Hematopoietic multipotent progenitor cell (in vitro differentiated cells): Measurements from ENCODE around the gene CRY1. TPM values are rescaled to one million over a fixed set of nuclear protein-coding genes. Genes with fewer than 3 reads are reported as not detected.
"Not testable (repeated sequence)": the region's sequence is repeated elsewhere in the genome, so short reads cannot be mapped to it uniquely, and the experiment has no call there.

Experiments
- DNase-seq, 3 donors: peaks; one replicate each; pipeline ENCODE4 v3.0.0-alpha.2; 2011 to 2015; ENCODE audit warnings: low read depth in 2 of 3, low spot score in 2 of 3
- total RNA-seq: library from RNA; depleted of rRNA; stranded (reverse); fragments of >200 nt; gene quantifications from one replicate; pipeline ENCODE4 v1.2.3, GENCODE V29; 2012

CRY1 gene
- total RNA-seq, 1 donor = 14.3 TPM

DNA sequence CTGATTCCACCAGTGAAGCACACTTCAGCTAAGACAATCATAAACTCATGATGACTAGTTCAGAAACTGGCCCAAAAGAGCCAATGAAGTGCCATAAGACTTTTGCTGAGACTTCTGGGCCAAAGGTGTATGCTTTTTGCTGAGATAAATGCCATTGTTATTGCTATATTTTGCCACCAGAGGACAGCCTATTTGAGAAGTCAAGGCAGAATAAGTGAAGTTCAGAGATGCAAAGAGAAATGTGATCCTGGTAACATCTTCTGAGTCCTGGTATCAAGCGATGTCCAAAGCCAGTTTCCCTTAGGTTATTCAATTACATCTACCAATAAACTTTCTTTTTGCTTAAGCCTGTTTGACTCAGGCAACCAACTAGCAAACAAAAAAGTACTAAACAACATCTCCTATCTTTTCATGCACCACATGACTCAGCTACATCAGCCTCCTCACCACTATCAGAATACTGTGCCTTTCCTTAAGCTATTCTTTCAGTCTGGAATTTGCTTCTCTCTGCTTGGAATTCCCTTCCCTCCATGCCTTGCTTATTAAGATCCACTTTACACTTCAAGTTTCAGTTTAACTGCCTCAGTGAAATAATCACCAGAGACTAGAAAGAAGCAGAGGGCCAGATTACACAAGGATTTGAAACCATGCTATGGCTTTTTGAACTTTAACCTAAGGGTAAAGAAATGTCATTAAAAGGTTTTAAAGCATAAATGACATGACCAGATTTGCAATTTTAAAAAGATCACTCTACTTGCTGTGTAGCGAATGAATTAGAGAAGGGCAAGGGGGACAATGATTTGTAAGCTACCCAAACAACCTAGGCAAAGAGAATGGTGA lies 14.0 kb downstream of the CRY1 start:
- peak in 2 of 3 donors; percentile 13 to 45 for DNase-seq

DNA sequence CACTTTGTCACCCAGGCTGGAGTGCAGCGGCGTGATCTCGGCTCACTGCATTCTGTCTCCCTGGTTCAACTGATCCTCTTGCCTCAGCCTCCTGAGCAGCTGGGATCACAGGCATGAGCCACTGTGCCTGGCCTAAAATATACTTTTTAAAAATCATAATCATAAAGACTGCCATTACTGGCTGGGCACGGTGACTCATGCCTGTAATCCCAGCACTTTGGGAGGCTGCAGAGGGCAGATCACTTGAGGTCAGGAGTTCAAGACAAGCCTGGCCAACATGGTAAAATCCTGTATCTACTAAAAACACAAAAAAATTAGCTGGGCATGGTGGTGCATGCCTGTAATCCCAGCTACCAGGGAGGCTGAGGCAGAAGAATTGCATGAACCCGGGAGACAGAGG lies 20.1 kb downstream of the CRY1 start:
- not testable (repeated sequence) for DNase-seq

- DNase-seq = no peak
Measured at GRCh38 chr12:107066691-107067090, 26.7 kb downstream of the CRY1 start.

DNA sequence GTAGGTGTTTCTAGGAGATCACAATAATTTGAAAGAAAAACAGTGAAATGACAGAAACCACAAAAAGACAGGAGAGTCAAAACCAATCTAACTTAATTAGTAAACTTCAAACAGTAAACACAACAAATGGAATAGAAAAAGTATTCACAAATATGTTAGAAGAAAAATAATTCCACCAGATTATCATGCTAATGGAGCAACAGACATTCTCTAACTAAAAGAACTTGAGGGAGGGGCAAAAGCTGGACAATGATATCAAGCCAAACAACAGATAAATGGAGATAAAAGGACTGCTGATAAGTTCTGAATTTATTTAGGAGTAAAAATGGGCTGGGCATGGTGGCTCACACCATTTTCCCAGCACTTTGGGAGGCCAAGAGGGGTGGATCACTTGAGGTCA lies 28.7 kb downstream of the CRY1 start:
- DNase-seq = no peak

DNA sequence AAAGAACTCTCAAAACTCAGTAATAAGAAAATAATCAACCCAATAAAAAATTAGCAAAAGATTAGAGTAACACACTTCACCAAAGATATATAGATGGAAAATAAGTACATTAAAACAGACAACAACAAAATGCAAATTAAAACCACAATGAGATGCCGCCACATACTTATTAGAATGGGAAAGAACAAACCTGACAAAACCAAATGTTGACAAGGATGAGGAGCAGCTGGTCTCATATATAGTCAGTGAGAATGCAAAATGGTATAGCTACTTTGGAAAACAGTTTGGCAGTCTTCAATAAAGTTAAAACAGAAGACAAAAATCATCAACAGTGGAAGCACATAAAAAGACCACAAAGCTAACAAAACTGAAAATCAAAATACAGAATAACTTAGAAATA lies 29.1 kb downstream of the CRY1 start:
- DNase-seq = no peak

DNA sequence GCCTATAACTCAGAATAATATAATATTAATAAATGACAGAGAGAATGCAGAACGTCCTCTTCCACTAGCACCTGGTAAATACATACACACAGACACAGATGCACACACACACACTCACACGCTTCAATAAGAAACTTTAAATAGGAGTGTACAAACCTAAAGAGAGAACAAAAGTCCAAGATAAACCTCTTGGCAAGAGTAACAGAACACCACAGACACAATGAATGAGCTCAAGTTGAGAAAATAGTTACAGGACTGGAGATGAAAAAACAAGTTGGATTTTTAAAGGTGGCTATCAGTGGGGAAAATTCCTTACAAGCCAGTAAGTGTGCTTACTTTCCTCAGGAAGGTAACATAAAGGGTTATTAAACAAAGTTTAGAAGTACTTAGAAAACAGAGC lies 35.2 kb downstream of the CRY1 start:
- DNase-seq = no peak

DNA sequence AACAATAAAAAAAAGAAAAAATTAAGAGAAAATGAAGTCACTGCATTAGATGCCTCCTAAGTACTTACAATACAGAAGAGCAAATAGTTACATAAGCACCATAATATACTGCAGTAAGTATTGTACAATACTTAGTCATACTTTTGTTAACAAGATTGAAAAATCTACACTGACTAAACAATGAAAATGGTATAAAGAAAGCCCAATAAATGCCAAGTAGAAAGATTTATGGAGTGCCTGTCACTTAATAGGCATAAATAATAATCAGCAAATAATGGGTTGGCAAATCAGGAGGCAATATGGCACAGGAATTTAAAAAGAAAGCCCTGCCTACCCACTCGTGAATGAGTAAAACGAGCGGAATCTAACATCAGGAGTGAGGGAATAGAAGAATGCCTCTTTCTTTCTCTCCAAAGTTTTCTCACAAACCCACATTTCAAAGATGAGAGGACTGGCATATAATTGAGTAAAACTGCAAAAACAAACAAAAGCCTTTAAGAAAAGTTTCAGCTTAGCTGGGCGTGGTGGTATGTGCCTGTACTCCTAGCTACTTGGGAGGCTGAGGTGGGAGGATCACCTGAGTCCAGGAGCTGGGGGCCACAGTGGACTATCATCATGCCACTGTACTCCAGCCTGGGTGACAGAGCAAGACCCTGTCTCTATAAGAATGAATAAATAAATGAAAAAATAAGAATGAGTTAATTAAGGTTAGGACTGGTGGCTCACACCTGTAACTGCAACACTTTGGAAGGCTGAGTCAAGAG lies 36.1 kb downstream of the CRY1 start:
- DNase-seq = no peak

DNA sequence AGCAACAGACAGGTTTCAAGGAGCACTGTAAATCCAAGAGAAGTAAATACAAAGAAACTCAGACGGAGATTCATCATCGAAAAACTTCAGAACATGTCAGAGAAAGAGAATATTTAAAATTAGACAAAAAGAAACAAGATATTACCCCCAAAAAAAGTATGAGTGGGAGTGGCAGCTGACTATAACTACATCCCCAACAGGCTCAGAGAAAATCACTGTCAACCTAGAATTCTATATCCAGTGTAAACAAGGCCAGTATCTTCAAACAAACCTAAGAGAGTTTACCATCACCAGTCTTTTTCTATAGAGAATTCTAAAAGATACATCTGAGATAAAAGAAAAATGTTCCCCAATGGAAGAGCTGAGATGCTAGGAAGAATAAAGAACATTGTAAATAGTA lies 39.6 kb downstream of the CRY1 start:
- DNase-seq = no peak

DNA sequence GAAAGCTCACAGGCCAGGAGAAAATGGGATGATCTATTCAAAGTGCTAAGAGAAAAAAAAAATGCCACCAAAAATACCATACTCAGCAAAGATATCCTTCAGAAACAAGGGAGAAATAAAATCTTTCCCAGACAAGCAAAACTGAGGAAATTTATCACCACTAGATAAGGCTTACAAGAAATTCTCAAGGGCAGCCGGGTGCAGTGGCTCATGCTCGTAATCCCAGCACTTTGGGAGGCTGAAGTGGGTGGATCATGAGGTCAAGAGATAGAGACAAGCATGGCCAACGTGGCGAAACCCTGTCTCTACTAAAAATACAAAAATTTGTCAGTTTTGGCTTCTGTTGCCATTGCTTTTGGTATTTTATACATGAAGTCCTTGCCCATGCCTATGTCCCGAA lies 48.2 kb downstream of the CRY1 start:
- DNase-seq = no peak

DNA sequence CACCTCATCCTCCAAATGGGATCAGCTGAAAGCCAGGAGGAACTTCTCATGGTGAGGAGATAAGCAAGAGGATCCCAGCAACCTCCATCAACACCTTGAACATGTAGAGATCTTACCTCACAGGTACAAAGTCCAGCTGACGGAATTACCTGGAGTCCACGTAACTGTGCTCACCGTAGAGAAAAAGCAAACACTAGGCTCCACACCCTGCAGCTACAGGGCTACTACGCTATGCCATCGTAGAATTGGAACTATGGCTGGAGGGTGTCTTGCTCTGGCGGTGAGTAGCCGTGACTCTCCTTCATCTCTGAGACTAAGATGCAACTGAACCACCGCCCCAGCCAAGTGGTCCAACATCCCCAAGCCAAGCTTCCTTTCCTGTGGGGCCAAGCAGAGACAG lies 50.5 kb downstream of the CRY1 start:
- no peak for DNase-seq

- no peak for DNase-seq
Measured at GRCh38 chr12:107035733-107036132, 57.6 kb downstream of the CRY1 start.

DNA sequence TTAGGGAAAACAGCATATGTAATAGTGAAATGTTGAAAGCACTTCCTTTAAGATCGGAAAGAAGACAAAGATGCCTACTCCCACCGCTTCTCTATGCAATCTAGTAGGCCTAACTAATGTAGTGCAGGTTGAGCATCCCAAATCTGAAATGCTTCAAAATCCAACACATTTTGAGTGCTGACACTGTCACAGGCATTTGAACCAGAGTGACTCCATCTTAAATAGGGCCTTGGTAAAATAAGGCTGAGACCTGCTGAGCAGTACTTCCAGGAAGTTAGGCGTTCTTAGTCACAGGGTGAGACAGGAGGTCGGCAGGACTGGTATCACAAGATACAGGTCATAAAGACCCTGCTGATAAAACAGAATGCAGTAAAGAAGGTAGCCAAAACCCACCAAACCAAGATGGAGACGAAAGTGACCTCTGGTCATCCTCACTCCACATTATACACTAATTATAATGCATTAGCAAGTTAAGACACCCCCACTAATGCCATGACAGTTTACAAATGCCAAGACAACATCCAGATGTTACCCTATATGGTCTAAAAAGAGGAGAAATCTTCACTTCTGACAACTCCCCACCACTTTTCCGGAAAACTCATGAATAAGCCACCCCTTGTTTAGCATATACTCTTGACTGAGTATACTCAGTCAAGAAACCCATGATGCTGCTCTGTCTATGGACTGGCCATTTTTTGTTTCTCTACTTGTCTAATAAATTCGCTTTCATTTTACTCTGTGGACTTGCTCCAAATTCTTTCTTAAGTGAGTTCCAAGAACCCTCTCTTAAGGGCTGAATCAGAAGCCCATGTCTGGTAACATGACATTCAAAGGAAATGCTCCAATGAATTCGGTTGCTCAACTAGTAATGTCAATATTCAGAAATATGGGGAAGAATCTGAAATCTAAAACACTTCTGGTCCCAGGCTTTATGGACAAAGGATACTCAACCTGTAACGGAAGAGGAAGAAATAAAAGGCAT lies 59.3 kb downstream of the CRY1 start:
- DNase-seq = no peak

DNA sequence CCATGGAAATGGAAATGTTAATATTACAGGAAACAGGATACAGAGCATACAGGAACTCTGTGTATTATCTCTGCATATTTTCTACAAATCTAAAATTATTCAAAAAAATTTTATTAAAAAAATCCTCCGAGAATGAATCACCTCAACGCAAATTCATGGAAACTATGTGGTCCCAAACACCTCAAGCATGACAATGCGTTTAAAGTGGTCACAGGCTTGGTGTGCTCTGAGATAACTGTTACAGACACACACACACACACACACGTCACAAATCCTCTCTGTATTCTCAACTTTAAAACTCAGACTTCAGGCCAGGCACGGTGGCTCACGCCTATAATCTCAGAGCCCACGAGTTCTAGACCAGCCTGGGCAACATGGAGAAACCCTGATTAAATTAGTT lies 61.1 kb downstream of the CRY1 start:
- DNase-seq = no peak

DNA sequence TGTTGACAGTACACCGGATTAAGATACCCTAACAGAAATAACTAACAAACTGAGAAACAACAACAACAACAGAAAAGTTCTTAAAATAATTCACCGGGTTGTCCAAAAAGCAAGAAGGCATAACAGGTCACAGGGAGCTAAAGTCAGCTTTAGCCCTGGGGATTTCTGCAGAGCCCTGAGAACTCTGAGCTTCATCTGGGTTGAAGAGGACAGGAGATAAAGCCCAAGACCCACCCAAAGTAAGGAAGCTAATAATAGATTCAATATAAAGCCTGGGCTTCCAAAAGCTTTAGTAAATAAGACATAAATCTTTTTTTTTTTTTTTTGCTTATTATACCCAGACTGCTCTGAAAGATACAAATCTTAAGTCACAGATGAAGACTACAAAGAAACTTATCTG lies 62.3 kb downstream of the CRY1 start:
- no peak for DNase-seq

- no peak for DNase-seq
Measured at GRCh38 chr12:107029081-107029480, 64.3 kb downstream of the CRY1 start.

GRCh38 chr12:107027636-107028053 lies 65.7 kb downstream of the CRY1 start:
- DNase-seq = peak; percentile 13 to 29 (median 28)

DNA sequence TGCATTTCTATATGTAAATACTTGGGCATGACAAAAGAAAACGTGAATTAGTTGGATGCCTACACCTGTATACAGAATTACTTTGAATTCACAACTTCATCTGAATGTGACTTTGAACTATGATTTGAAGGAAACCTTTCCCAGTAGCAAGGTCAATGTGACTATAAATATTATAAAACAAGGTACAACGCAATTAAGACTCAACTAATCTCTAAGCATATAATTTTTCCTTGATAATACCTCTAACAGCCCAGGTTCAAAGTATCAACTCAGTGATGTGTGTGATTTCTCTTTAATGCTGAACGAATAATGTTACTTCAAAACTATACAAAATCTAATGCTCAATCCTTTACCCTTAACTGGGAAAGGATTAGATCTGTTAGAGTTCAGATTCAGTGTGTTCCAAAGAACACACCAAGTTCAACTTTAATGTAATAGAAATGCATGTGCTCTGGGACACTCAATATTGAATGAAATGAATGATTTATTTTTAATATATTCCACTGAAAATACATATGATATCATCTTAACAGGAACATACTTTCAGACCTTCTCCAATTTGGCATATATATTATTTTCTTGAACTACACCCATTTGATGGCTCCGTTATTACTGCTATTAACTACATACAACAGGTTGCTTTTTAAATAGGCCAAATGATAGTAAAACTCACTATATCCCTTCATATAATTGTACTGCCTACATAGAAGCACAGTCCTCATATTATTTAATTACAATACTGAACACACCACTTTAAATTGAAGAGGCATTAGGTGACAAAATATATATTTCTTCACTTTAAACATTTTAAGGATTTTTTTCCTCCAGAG lies 66.3 kb downstream of the CRY1 start:
- peak in 1 of 3 donors; percentile 6 for DNase-seq

DNA sequence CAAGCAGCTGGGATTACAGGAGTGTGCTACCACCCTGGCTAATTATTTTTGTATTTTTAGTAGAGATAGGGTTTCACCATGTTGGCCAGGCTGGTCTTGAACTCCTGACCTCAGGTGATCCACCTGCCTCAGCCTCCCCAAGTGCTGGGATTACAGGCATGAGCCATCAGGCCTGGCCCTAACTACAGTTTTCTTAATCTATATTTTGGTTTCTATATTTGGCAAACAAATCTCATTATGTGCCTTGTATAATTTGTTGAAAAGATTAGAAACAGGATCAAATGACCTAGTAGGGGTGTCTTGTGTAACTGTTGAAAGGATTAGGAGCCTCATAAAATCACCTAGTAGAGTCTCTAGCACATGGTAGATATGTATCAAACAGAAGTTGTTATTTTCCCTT lies 67.0 kb downstream of the CRY1 start:
- DNase-seq = not testable (repeated sequence)

DNA sequence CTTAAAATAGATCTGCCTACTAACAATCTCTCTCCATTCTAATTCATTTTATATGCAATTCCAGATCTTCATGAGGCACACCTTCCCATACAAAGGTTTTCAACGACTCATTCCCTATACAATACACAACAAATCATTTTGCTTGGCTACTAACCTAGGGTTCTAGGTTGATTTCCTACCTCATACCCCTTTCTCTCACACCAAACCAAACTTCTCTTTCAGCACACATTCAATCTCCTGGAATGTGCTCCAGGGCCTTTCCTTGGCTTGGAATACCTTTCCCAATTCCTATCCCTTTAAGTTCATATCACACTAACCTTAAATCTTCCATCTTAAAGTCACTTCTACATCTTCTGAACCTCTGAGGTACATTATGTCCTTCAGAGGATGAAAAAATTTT lies 67.7 kb downstream of the CRY1 start:
- DNase-seq = no peak

GRCh38 chr12:107019546-107019945 lies 73.8 kb downstream of the CRY1 start:
- no peak for DNase-seq
